Raji (cell line): ENCODE measurements around the gene LPCAT1.

ENCODE experiments used
- POLR2A ChIP-seq: IDR thresholded peaks from 2 replicates; pipeline ENCODE4 v1.6.1; 2011; ENCODE audit warnings: low read depth, low read length, control low read depth; ENCODE audit not compliant: insufficient read depth

Gene LPCAT1

DNA sequence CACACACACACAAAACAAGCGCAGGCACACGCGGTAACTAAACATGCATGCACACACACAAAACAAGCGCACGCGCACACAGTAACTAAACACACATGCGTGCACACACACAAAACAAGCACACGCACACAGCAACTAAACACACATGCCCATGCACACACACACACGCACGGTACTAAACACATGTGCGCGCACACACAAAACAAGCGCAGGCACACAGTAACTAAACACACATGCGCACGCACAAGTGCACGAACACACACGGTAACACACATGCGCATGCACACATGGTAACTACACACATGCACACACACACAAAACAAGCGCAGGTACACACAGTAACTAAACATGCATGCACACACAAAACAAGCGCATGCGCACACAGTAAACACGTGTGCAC is 58.6 kb downstream of the LPCAT1 start:
- no peak for TF ChIP-seq POLR2A

DNA sequence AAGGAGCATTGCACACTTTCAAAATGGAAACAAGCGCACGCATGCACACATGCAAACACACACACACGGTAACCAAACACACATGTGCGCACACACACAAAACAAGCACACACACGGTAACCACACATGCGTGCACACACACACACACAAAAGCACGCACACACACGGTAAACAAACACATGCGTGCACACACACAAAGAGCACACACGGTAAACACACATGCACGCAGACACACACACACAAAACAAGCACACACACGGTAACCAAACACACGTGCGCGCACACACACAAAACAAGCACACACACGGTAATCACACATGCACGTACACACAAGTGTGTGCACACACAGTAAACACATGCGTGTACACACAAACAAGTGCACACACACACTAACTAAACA is 59.2 kb downstream of the LPCAT1 start:
- TF ChIP-seq POLR2A = no peak

DNA sequence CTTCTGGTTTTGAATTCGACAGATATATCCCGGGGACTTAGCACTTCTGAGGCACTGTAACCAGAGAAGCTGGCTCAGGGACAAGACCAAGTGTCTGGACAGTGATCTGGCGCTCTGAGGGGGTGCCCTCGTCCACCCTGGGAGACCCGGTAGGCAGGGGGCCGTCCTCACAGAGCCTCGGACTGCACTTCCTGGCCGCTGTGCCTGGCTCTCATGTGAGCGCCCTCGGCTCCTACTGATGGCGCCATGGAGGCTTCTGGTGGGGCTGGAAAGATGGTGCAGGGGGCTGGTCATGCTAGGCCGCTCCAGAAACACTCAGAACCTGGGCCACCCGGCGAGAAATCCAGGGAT is 59.7 kb downstream of the LPCAT1 start:
- no peak for TF ChIP-seq POLR2A

DNA sequence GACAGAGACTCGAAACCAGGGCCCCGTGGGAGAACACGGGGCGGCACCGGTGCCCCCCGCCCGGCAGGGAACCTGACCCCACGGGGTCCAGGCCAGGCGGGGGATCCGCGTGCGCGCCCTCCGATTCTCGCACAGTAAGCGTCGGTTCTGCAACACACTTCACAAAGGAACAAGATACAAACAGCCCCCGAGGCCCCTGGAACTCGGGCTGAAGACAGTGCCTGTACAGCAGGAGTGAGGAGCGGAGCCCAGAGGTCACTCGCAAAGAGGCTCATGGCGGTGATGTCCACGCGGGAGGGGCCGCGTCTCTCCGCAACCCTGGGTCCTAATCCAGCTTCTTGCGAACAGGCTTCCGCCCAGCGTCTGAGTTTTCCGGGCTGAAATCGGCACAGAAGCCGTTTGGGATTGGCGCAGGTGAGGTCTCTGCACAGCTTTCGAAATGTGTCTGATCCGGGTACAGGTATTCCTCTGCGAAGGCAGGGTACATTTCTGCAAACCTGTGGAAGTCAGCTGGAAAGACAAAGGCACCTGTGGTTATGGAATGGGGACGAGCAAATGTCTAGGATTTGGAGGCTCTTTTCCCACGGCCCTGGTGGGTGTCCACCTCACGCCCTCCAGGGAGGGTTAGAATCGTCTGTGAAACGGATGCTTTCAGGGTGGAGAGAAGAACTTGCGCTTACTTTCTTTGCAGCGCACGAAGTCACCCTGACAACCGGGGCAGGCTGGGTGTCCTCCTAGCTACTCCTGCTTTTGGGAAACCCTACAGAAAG is 60.2 kb downstream of the LPCAT1 start:
- TF ChIP-seq POLR2A = no peak

DNA sequence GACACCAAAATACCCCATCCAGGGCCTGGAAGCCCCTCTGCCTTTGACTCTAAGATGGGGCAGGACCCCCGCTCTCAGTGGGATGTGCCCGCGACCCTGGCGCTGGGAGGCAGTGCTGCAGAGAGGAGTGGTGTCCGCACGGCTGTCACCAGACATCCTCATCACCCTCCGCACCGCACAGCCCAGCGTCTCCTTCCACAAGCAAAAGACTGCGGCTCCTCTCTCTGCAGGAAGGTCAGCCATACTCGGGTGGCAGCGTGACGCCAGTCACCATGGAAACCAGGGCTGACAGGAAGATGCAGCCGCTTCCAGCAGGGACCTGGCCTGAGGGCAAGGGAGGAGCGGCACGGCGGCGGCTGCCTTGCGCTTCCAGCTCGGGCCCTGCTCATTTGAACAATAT is 61.4 kb downstream of the LPCAT1 start:
- TF ChIP-seq POLR2A = no peak

DNA sequence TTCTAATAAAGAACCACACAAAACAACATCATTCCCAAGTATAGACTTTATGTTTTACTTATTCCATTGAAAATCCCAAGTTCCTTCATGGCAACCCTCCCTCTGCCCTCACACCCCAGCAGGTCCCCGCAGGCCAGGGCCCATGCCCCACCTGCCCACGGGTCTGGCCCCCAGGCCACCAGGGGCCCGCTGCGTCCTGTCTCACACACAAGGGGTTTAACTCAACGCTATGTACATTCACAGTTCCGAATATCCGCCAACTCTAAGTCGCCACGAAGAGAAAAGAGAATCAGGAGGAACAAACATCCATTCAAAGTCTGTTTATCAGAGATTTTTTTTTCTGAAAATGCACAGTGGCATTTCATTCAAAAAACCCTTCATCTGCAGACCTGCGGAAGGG is 62.4 kb downstream of the LPCAT1 start:
- TF ChIP-seq POLR2A = no peak

DNA sequence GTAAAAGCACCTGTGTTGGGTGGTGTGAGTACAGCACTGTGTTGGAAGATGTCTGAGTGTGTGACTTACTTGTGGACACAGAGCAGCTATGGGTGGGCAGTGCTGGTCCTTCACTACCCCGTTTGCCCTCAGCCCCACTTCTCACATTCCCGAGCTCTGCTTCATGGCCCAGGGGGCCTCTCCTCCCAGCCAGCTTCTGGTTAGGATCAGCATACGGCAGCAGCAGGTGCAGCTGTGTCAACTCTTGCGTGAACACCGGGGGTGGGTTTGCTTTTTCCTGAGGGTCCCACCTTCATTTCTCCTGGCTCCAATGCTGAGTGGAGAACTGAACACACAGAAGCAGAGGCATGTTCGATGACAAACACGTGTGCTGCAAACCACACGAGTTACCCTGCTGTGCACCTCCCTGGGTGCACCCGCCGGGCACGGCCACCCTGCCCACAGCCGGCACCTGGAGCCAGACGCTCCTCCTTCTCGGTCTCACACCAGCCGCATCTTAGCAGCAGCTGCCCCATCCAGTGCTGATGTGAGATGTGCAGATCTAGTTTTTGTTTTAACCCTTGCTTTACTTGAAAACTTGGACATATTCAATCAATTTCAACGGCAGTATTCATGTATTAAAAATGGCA is 63.6 kb downstream of the LPCAT1 start:
- no peak for TF ChIP-seq POLR2A

DNA sequence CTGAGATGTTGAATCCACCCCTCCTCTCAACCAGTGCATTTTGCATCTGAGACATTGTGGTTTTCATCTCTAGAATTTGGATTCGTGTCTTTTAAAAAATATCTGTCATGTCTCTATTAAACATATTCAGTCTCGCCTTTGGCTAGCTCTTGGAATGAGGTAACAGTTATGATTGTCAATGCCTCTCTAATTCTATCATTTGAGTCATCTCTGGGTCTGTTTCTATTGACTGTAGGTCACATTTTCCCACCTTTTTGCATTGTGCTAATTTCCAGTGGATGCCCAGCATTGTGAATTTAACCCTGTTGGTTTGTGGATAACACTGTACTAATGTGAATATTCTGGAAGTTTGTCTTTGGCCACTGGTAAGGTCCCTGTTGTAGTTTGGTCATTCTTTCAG is 70.1 kb downstream of the LPCAT1 start:
- TF ChIP-seq POLR2A = no peak

DNA sequence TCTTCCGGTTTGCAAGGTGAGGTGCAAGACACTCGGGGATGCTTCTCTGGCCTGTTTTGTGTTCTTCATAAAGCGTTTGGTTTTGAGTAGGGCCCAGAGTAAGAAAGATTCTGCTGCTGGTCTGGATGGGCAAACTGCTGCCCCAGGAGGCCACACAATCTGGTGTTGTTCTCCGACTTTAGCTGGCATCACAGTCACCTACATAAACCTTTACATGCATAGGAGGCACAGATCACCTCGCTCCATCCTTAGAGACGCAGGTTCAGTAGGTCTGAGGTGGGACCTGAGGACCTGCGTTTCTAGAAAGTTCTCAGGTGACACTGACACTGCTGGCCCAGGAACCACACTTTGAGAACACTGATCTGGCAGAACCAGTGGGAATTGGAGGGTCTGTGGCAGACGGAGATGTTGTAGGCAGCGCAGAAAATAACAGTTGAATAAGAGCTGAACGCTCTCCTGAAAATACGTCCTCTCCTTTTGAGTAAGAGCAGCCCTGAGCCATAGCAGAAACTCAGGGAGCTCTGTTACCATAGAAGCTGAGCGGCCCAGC is 74.6 kb downstream of the LPCAT1 start:
- no peak for TF ChIP-seq POLR2A

DNA sequence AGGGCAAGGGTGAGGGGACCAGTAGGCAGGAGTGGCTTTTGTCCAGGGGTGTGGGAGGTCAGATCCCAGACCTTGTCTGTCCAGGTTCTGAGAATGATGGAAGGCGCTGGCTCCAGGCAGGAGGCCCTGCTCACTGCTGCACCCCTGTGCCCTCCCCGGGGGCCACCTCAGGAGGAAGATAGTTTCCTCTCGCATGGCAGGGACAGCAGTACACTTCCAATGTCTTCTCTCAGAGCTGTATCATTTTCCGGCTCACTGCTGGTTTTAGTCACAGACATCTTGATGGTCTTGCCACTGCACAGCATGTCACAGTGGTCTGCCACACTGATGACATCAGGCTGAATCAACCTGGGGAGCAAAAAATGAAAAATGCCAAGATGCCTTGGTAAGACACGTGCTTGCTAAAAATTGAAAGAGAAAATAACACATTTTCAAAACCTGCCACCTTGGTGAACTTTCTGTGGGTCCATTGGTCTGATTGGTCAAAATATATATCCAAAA is 75.2 kb downstream of the LPCAT1 start:
- TF ChIP-seq POLR2A = no peak

DNA sequence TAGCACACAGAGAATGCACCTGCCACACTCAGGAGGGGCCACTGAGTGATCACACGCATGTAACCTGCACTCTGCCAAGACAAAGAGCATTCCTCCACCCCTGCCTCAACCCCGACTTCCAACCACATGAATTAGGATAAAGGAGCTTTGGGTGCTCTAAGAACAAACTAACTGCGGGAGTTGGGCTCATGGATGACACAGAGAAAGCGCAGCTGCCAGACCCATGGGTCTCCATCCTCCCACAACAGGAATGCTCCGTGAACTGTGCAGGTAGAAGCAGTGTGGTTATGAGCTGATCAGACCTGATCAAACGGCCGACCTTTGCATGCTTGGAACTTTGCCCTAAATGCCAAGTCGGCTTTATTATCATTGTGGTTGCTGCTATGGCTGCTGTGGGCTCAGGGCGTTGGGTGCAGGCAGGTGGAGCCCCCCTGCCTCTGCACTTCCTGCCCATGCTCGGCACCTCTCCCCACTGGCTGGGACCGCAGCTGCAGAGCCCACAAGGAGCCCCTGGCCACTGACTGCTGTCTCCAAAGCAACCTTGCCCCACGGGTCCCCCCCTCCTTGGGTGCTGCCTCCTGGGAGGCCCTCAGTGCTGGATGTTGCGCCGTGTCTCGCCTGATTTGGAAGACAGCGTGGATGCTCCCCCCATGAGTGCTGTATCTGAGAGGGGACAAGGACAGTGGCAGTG is 75.9 kb downstream of the LPCAT1 start:
- TF ChIP-seq POLR2A = no peak

DNA sequence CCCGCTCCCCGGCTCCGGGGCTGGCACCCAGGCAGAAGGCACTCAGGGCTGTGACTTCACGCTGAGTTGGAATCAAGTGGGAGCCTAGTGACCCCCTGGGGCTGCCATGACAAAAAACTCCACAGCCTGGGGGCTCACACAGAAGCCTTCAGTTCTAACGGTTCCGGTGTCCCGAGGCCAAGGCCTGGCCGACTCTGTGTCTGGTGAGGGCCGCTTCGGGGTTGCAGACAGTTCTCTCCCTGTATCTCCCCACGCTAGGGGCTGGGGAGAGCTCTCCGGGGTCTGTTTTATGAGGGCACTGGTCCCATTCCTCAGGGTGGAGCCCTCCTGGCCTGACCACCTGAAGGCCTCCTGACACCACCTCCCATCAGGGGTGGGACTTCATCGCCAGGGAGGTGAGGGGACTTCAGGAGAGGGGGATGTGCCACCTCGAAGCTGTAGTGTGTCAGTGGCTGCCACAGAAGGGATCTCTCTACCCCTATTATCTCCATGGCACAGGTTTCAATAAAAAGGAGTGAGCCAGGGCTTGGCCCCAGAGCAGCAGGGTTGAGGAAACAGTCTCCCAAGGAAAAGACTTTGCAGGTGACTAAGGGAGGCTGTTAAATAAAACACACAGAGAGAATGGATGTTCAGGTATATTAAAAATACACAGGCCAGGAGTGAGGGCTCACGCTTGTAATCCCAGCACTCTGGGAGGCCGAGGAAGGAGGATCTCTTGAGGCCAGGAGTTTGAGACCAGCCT is 77.0 kb downstream of the LPCAT1 start:
- no peak for TF ChIP-seq POLR2A

DNA sequence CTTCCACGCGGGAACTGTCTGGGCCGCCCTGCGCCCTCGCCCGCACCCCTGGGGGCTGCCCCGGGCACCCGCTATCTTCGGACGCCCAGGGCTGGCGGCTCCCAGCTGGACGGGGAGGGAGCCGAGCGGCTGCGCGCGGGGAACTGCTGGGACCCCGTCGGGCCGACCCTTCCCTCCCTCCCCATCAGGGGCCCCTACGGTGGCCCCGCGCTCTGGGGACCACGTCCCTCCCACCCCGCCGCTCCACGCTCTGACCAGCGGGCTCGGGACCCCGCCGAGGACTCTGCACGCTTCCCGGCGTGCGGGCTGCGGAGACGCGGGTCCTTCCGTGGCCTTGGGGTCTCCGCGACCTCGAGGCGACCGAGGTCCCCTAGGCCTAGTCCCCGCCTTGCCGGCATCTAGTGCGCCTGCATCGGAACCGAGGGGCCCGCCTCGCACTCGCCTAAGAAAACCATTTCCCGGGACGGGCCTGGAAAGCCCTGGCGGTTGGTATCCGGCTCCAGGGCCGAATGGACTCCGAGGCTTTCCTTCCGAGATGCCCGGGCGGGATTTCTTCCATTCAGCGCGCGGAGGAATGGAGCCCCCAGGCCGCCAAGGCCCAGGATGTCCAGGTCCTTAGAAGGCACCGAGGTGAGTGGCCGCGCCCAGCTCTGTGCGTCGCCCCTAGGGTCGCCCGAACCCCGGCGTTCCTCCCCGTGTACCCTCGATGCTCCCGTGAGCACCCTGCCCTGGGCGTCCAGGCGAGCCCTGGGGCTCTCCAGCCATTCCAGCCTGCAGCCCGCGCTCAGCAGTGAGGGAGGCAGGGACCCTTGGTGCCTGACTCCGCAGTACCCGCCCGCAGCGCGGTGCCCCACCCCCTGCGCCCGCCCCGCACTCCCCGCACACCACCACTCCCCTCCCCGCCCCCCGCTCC is 77.8 kb downstream of the LPCAT1 start:
- no peak for TF ChIP-seq POLR2A

DNA sequence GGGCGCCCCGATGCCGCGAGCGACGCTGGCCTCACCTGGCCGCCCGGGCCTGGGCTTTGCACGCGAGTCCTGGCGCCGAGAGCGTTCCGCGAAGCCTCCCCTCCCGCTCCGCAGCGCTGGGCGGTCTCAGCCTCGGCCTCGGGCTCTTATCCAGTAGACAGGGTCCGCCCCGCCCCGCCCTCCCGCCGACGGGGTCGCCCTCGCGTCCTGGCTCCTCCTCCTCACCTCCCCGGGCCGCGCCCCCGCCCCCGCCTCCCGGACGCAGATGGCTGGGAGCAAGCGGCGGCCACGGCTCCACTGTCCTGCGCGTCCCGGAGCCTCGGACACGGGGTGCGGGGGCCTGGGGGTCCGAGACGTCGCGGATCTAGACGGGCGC is 78.5 kb downstream of the LPCAT1 start, which contains the start of gene SLC6A3:
SLC6A3 (minus strand) TSS at position 128 of the 376 bp plus-strand sequence. CDS start 2,243 bp downstream, outside the sequence.
- TF ChIP-seq POLR2A = no peak
